Liver (tissue), 9 donors: ENCODE data around the gene HGD. TPM values are rescaled to one million over a fixed set of nuclear protein-coding genes. Genes with fewer than 3 reads are reported as not detected.
A peak's percentile ranks its signal among the peaks of the same experiment; 100 is the strongest.

ENCODE experiments used
- DNase-seq: peaks from one replicate; pipeline ENCODE4 v3.0.0-alpha.2; 2017; ENCODE audit warnings: low spot score
- H3K27ac ChIP-seq, 2 donors: one replicate each; pipeline ENCODE4 v1.7.0; 2013; ENCODE audit warnings: inconsistent platforms in 2 of 2, low read length in 2 of 2, control low read depth in 1 of 2, low read depth in 1 of 2, mild to moderate bottlenecking in 1 of 2
- H3K27me3 ChIP-seq, 4 donors: one replicate each; pipeline versions ENCODE4 v1.6.1 to v1.7.0; 2013; ENCODE audit warnings: low read length in 3 of 4, inconsistent platforms in 1 of 4, mild to moderate bottlenecking in 1 of 4, moderate library complexity in 1 of 4; ENCODE audit not compliant: control insufficient read depth in 4 of 4, insufficient read depth in 4 of 4
- H3K36me3 ChIP-seq, 4 donors: one replicate each; pipeline versions ENCODE4 v1.6.1 to v1.7.0; 2013; ENCODE audit warnings: low read length in 3 of 4, mild to moderate bottlenecking in 3 of 4, low read depth in 1 of 4, moderate library complexity in 1 of 4; ENCODE audit not compliant: control insufficient read depth in 4 of 4, insufficient read depth in 3 of 4
- H3K4me1 ChIP-seq, 4 donors: one replicate each; pipeline versions ENCODE4 v1.6.1 to v1.7.0; 2013; ENCODE audit warnings: low read length in 3 of 4, mild to moderate bottlenecking in 3 of 4, moderate library complexity in 1 of 4; ENCODE audit not compliant: control insufficient read depth in 4 of 4, insufficient read depth in 4 of 4
- H3K4me3 ChIP-seq, 3 donors: one replicate each; pipeline versions ENCODE4 v1.6.1 to v1.7.0; 2013; ENCODE audit warnings: low read length in 3 of 3, control low read depth in 1 of 3, low read depth in 1 of 3, mild to moderate bottlenecking in 1 of 3
- H3K9ac ChIP-seq, 2 donors: one replicate each; pipeline ENCODE4 v1.7.0; 2013; ENCODE audit warnings: low read length in 2 of 2, mild to moderate bottlenecking in 2 of 2, moderate library complexity in 2 of 2, control low read depth in 1 of 2, low read depth in 1 of 2
- H3K9me3 ChIP-seq, 4 donors: one replicate each; pipeline versions ENCODE4 v1.6.1 to v1.7.0; 2013; ENCODE audit warnings: low read length in 3 of 4; ENCODE audit not compliant: control insufficient read depth in 4 of 4
- ATF3 ChIP-seq: IDR thresholded peaks from 2 replicates; pipeline ENCODE4 v1.6.1; 2016; ENCODE audit warnings: antibody characterized with exemption
- EGR1 ChIP-seq, 2 donors: IDR thresholded peaks; 2 replicates each; pipeline ENCODE4 v1.6.1; 2016 to 2018; ENCODE audit warnings: antibody characterized with exemption in 2 of 2, low read depth in 2 of 2
- FOXA1 ChIP-seq: IDR thresholded peaks from 2 replicates; pipeline ENCODE4 v1.6.1; 2016; ENCODE audit warnings: antibody characterized with exemption
- FOXA2 ChIP-seq: IDR thresholded peaks from 2 replicates; pipeline ENCODE4 v1.6.1; 2016; ENCODE audit warnings: antibody characterized with exemption
- HNF4A ChIP-seq, 2 donors: conservative IDR thresholded peaks; 2 replicates each; pipeline ENCODE4 v1.6.1; 2016; ENCODE audit warnings: antibody characterized with exemption in 2 of 2, mild to moderate bottlenecking in 2 of 2
- JUND ChIP-seq, 2 donors: IDR thresholded peaks; 2 replicates each; pipeline ENCODE4 v1.6.1; 2016; ENCODE audit warnings: antibody characterized with exemption in 2 of 2
- MAX ChIP-seq: IDR thresholded peaks from 2 replicates; pipeline ENCODE4 v1.6.1; 2016; ENCODE audit warnings: antibody characterized with exemption
- RAD21 ChIP-seq, 2 donors: IDR thresholded peaks; 2 replicates each; pipeline ENCODE4 v1.6.1; 2016; ENCODE audit warnings: antibody characterized with exemption in 2 of 2, mild to moderate bottlenecking in 2 of 2
- REST ChIP-seq: IDR thresholded peaks from 2 replicates; pipeline ENCODE4 v1.6.1; 2016; ENCODE audit warnings: antibody characterized with exemption, mild to moderate bottlenecking
- RXRA ChIP-seq, 2 donors: IDR thresholded peaks; 2 replicates each; pipeline ENCODE4 v1.6.1; 2017 to 2018; ENCODE audit warnings: antibody characterized with exemption in 2 of 2, mild to moderate bottlenecking in 1 of 2
- SP1 ChIP-seq: IDR thresholded peaks from 2 replicates; pipeline ENCODE4 v1.6.1; 2018; ENCODE audit warnings: antibody characterized with exemption, mild to moderate bottlenecking
- YY1 ChIP-seq: IDR thresholded peaks from 2 replicates; pipeline ENCODE4 v1.6.1; 2016; ENCODE audit warnings: antibody characterized with exemption, mild to moderate bottlenecking
- ZBTB33 ChIP-seq: IDR thresholded peaks from 2 replicates; pipeline ENCODE4 v1.6.1; 2016; ENCODE audit warnings: antibody characterized with exemption
- WGBS: extraction: QIAGEN DNeasy Blood & Tissue Kit; methylation state at CpG from one replicate; pipeline ENCODE4 v1.1.7; 2013; 5-methylcytosine and 5-hydroxymethylcytosine counted together
- polyA plus RNA-seq, 2 donors: library from polyadenylated mRNA; stranded (reverse) in 1 of 2; unstranded in 1 of 2; fragments of 200-250 nt in 1 of 2; fragments of >200 nt in 1 of 2; fragmentation: Nextera tagmentation in 1 of 2; extraction: Ambion mirVana in 1 of 2; gene quantifications; one replicate each; pipeline versions ENCODE4 v1.2.1 to v1.2.3, GENCODE V29; 2013 to 2015
- total RNA-seq, 2 donors: library from RNA; depleted of rRNA; stranded (reverse); fragments of >200 nt; gene quantifications; one replicate each; pipeline ENCODE4 v1.2.3, GENCODE V29; 2014
- donor health status: healthy.
- donor health status: healthy.
- donor health status: healthy.
- donor health status: healthy.
- donor health status: healthy.

Gene HGD
- total and polyA plus RNA-seq, 4 donors: 83.5 to 326 (median 246) TPM

- Histone ChIP-seq H3K36me3 (no peaks in the 10 kb centered on the region), H3K4me3 (no peak overlapping the region), H3K27ac (no peak overlapping the region), H3K27me3 (no peaks in the 10 kb centered on the region), H3K9ac (no peak overlapping the region), H3K4me1 (peaks cover 2 to 22% (median 12%) of the 10 kb centered on the region in 4 donors), H3K9me3 (no peaks in the 10 kb centered on the region)
- WGBS: 91% methylated on average over 4 of the region's 4 CpGs
- TF ChIP-seq ZBTB33 (no peak), FOXA1 (no peak), ATF3 (no peak), HNF4A (conservative IDR thresholded peaks at IDR 0.05) (no peak), FOXA2 (no peak), JUND (IDR thresholded peaks at IDR 0.05) (no peak), MAX (no peak)
- no peak for DNase-seq
Observed at GRCh38 chr3:120684896-120685295, 2.9 kb upstream of the HGD start.

GRCh38 chr3:120683671-120684301 lies 1.7 kb upstream of the HGD start:
- no peaks in the 10 kb centered on the region for H3K27me3 ChIP-seq
- peak overlapping the region; percentile 88 to 96 for H3K27ac ChIP-seq
- WGBS: 53% methylated on average over 3 of the region's 3 CpGs
- H3K9me3 ChIP-seq: no peaks in the 10 kb centered on the region
- peak overlapping the region in 1 of 2 donors; percentile 3 for H3K9ac ChIP-seq
- peaks cover 2 to 29% (median 14%) of the 10 kb centered on the region in 4 donors for H3K4me1 ChIP-seq
- no peak for DNase-seq
- TF ChIP-seq YY1: peak; percentile 5
- TF ChIP-seq MAX: no peak
- no peaks in the 10 kb centered on the region for H3K36me3 ChIP-seq
- H3K4me3 ChIP-seq: no peak overlapping the region

- Histone ChIP-seq H3K27me3 (no peaks in the 10 kb centered on the region), H3K27ac (peak overlapping the region; percentile 88 to 96), H3K9me3 (no peaks in the 10 kb centered on the region), H3K9ac (no peak overlapping the region), H3K36me3 (no peaks in the 10 kb centered on the region), H3K4me1 (peaks cover 2 to 34% (median 17%) of the 10 kb centered on the region in 4 donors), H3K4me3 (no peak overlapping the region)
- TF ChIP-seq FOXA1: no peak
- TF ChIP-seq HNF4A (conservative IDR thresholded peaks at IDR 0.05): peak; percentile 12 to 30
- TF ChIP-seq RXRA (IDR thresholded peaks at IDR 0.05): no peak
- TF ChIP-seq YY1: peak; percentile 52
- no peak for TF ChIP-seq JUND (IDR thresholded peaks at IDR 0.05)
- no peak for TF ChIP-seq ZBTB33
- TF ChIP-seq MAX: no peak
- no peak for TF ChIP-seq ATF3
- TF ChIP-seq RAD21 (IDR thresholded peaks at IDR 0.05): peak in 1 of 2 donors; percentile 41
- TF ChIP-seq SP1: peak; percentile 42
- peak; percentile 11 for TF ChIP-seq REST
- no peak for TF ChIP-seq EGR1 (IDR thresholded peaks at IDR 0.05; ENCODE audit: low read depth in 2 of 2)
- DNase-seq: no peak
- WGBS: 57% methylated on average over 1 of the region's 1 CpG
Observed at GRCh38 chr3:120683213-120683612, 1.2 kb upstream of the HGD start.
